ENCODE data around the gene ARFIP1. TPM values are rescaled to one million over a fixed set of nuclear protein-coding genes. Genes with fewer than 3 reads are reported as not detected.
"Not testable (repeated sequence)": the region's sequence is repeated elsewhere in the genome, so short reads cannot be mapped to it uniquely, and the experiment has no call there.

The ARFIP1 gene
- total RNA-seq, 5 donors from 2014 or later (not counting 1 experiment from before 2014, with no cell fraction given) = 8.2 to 16.3 (median 12.1) TPM

- Mint-ChIP-seq H3K27me3 (peaks cover 3% of the 10 kb centered on the region in 2 donors), H3K4me3 (no peak overlapping the region), H3K4me1 (peaks cover 2 to 4% (median 3%) of the 10 kb centered on the region in 3 donors), H3K27ac (no peak overlapping the region), H3K9me3 (no peaks in the 10 kb centered on the region), H3K36me3 (no peaks in the 10 kb centered on the region)
- no peak overlapping the region for H3K4me3 ChIP-seq (ENCODE audit: control insufficient read depth in 1 of 2, extremely low read depth in 1 of 2, low read length in 1 of 2)
- no peaks in the 10 kb centered on the region for H3K4me1 ChIP-seq (ENCODE audit: control insufficient read depth in 1 of 2, extremely low read depth in 1 of 2, insufficient read depth in 2 of 2, low read length in 2 of 2)
- CTCF ChIA-PET = interaction anchor here (0.6 to 2.0 kb wide), 8 partner anchors 12 to 1619 kb away, joined by 3 to 5 read pairs (median 3); no protein-coding TSS in a partner anchor
- no peaks in the 10 kb centered on the region for H3K27me3 ChIP-seq (replicated peaks in 1 of 2; ENCODE audit: control insufficient read depth in 2 of 2, extremely low read depth in 1 of 2, insufficient read depth in 2 of 2, low read length in 1 of 2)
- H3K9me3 ChIP-seq = no peaks in the 10 kb centered on the region
- H3K27ac ChIP-seq (ENCODE audit: low read length) = no peak overlapping the region
- H3K36me3 ChIP-seq (ENCODE audit: control insufficient read depth in 2 of 2, extremely low read depth in 1 of 2, insufficient read depth in 1 of 2, low read length in 1 of 2) = no peaks in the 10 kb centered on the region
- ATAC-seq (replicated peaks in 1 of 4) (no peak), DNase-seq (no peak)
- POLR2A ChIA-PET = no interaction called here
- 80% methylated on average over 1 of the region's 3 CpGs for WGBS (ENCODE audit: insufficient coverage)
These were observed 43.8 kb upstream of the ARFIP1 start for GRCh38 chr4:152735906-152736305.

GRCh38 chr4:152738827-152739226 lies 40.9 kb upstream of the ARFIP1 start:
- peaks cover 3% of the 10 kb centered on the region in 2 donors for H3K27me3 Mint-ChIP-seq

GRCh38 chr4:152747444-152747843 lies 32.3 kb upstream of the ARFIP1 start:
- DNase-seq (no peak), ATAC-seq (replicated peaks in 1 of 4) (no peak)
- POLR2A ChIA-PET = no interaction called here
- H3K9me3 Mint-ChIP-seq = no peaks in the 10 kb centered on the region
- Histone ChIP-seq H3K9me3 (no peaks in the 10 kb centered on the region), H3K4me3 (ENCODE audit: control insufficient read depth in 1 of 2, extremely low read depth in 1 of 2, low read length in 1 of 2) (no peak overlapping the region), H3K36me3 (ENCODE audit: control insufficient read depth in 2 of 2, extremely low read depth in 1 of 2, insufficient read depth in 1 of 2, low read length in 1 of 2) (no peaks in the 10 kb centered on the region), H3K27ac (ENCODE audit: low read length) (no peak overlapping the region), H3K27me3 (replicated peaks in 1 of 2; ENCODE audit: control insufficient read depth in 2 of 2, extremely low read depth in 1 of 2, insufficient read depth in 2 of 2, low read length in 1 of 2) (peaks cover 0 to 11% of the 10 kb centered on the region in 2 experiments), H3K4me1 (ENCODE audit: control insufficient read depth in 1 of 2, extremely low read depth in 1 of 2, insufficient read depth in 2 of 2, low read length in 2 of 2) (no peaks in the 10 kb centered on the region)
- no CpG with 5 or more reads among the region's 2 CpGs for WGBS (ENCODE audit: insufficient coverage)
- peaks cover 0 to 3% of the 10 kb centered on the region in 2 donors for H3K27me3 Mint-ChIP-seq
- CTCF ChIA-PET = no interaction called here
- H3K36me3 Mint-ChIP-seq = no peaks in the 10 kb centered on the region
- no peak overlapping the region for H3K27ac Mint-ChIP-seq
- no peak overlapping the region for H3K4me3 Mint-ChIP-seq
- no peaks in the 10 kb centered on the region for H3K4me1 Mint-ChIP-seq

More at GRCh38 chr4:152738827-152739226, 40.9 kb upstream of the ARFIP1 start:
- Histone ChIP-seq H3K9me3 (no peaks in the 10 kb centered on the region), H3K27me3 (replicated peaks in 1 of 2; ENCODE audit: control insufficient read depth in 2 of 2, extremely low read depth in 1 of 2, insufficient read depth in 2 of 2, low read length in 1 of 2) (no peaks in the 10 kb centered on the region), H3K27ac (ENCODE audit: low read length) (no peak overlapping the region), H3K4me3 (ENCODE audit: control insufficient read depth in 1 of 2, extremely low read depth in 1 of 2, low read length in 1 of 2) (no peak overlapping the region), H3K4me1 (ENCODE audit: control insufficient read depth in 1 of 2, extremely low read depth in 1 of 2, insufficient read depth in 2 of 2, low read length in 2 of 2) (no peaks in the 10 kb centered on the region), H3K36me3 (ENCODE audit: control insufficient read depth in 2 of 2, extremely low read depth in 1 of 2, insufficient read depth in 1 of 2, low read length in 1 of 2) (no peaks in the 10 kb centered on the region)
- ChIA-PET CTCF (interaction anchor here in 1 of 2 donors (0.6 to 1.5 kb wide), 2 partner anchors 238 to 239 kb away, joined by 3 to 6 read pairs; no protein-coding TSS in a partner anchor), POLR2A (no interaction called here)
- Mint-ChIP-seq H3K36me3 (no peaks in the 10 kb centered on the region), H3K4me3 (no peak overlapping the region), H3K27ac (no peak overlapping the region), H3K4me1 (peaks cover 2 to 4% (median 3%) of the 10 kb centered on the region in 3 donors), H3K9me3 (no peaks in the 10 kb centered on the region)
- no peak for ATAC-seq (replicated peaks in 1 of 4)
- no CpG with 5 or more reads among the region's 3 CpGs for WGBS (ENCODE audit: insufficient coverage)
- no peak for DNase-seq

- Mint-ChIP-seq H3K27ac (no peak overlapping the region), H3K4me1 (no peaks in the 10 kb centered on the region), H3K27me3 (peaks cover 0 to 3% of the 10 kb centered on the region in 2 donors), H3K36me3 (no peaks in the 10 kb centered on the region), H3K4me3 (no peak overlapping the region), H3K9me3 (no peaks in the 10 kb centered on the region)
- Histone ChIP-seq H3K4me1 (ENCODE audit: control insufficient read depth in 1 of 2, extremely low read depth in 1 of 2, insufficient read depth in 2 of 2, low read length in 2 of 2) (no peaks in the 10 kb centered on the region), H3K4me3 (ENCODE audit: control insufficient read depth in 1 of 2, extremely low read depth in 1 of 2, low read length in 1 of 2) (no peak overlapping the region), H3K36me3 (ENCODE audit: control insufficient read depth in 2 of 2, extremely low read depth in 1 of 2, insufficient read depth in 1 of 2, low read length in 1 of 2) (no peaks in the 10 kb centered on the region), H3K27ac (ENCODE audit: low read length) (no peak overlapping the region), H3K27me3 (replicated peaks in 1 of 2; ENCODE audit: control insufficient read depth in 2 of 2, extremely low read depth in 1 of 2, insufficient read depth in 2 of 2, low read length in 1 of 2) (peaks cover 0 to 11% of the 10 kb centered on the region in 2 experiments), H3K9me3 (no peaks in the 10 kb centered on the region)
- no peak for ATAC-seq (replicated peaks in 1 of 4)
- POLR2A ChIA-PET = no interaction called here
- CTCF ChIA-PET = no interaction called here
- no peak for DNase-seq
- 89% methylated on average over 9 of the region's 9 CpGs for WGBS (ENCODE audit: insufficient coverage)
These were observed 31.1 kb upstream of the ARFIP1 start for GRCh38 chr4:152748619-152749018.

GRCh38 chr4:152763796-152764195 lies 16.0 kb upstream of the ARFIP1 start:
- Histone ChIP-seq H3K9me3 (no peaks in the 10 kb centered on the region), H3K4me3 (ENCODE audit: control insufficient read depth in 1 of 2, extremely low read depth in 1 of 2, low read length in 1 of 2) (no peak overlapping the region), H3K27ac (ENCODE audit: low read length) (no peak overlapping the region), H3K27me3 (replicated peaks in 1 of 2; ENCODE audit: control insufficient read depth in 2 of 2, extremely low read depth in 1 of 2, insufficient read depth in 2 of 2, low read length in 1 of 2) (peaks cover 0 to 6% of the 10 kb centered on the region in 2 experiments), H3K36me3 (ENCODE audit: control insufficient read depth in 2 of 2, extremely low read depth in 1 of 2, insufficient read depth in 1 of 2, low read length in 1 of 2) (no peaks in the 10 kb centered on the region), H3K4me1 (ENCODE audit: control insufficient read depth in 1 of 2, extremely low read depth in 1 of 2, insufficient read depth in 2 of 2, low read length in 2 of 2) (no peaks in the 10 kb centered on the region)
- H3K36me3 Mint-ChIP-seq = no peaks in the 10 kb centered on the region
- H3K9me3 Mint-ChIP-seq = no peaks in the 10 kb centered on the region
- H3K27ac Mint-ChIP-seq = no peak overlapping the region
- ChIA-PET CTCF (no interaction called here), POLR2A (no interaction called here)
- no CpG with 5 or more reads among the region's 1 CpG for WGBS (ENCODE audit: insufficient coverage)
- H3K27me3 Mint-ChIP-seq = peaks cover 7 to 10% of the 10 kb centered on the region in 2 donors
- no peaks in the 10 kb centered on the region for H3K4me1 Mint-ChIP-seq
- ATAC-seq (replicated peaks in 1 of 4) (no peak), DNase-seq (no peak)
- H3K4me3 Mint-ChIP-seq = no peak overlapping the region

GRCh38 chr4:152765069-152765737 lies 14.6 kb upstream of the ARFIP1 start:
- H3K27me3 Mint-ChIP-seq; POLR2A ChIA-PET; H3K4me3 ChIP-seq (ENCODE audit: control insufficient read depth in 1 of 2, extremely low read depth in 1 of 2, low read length in 1 of 2); H3K4me1 ChIP-seq (ENCODE audit: control insufficient read depth in 1 of 2, extremely low read depth in 1 of 2, insufficient read depth in 2 of 2, low read length in 2 of 2); H3K27ac Mint-ChIP-seq; DNase-seq; ATAC-seq (replicated peaks in 1 of 4); H3K27me3 ChIP-seq (replicated peaks in 1 of 2; ENCODE audit: control insufficient read depth in 2 of 2, extremely low read depth in 1 of 2, insufficient read depth in 2 of 2, low read length in 1 of 2); H3K9me3 ChIP-seq; H3K36me3 ChIP-seq (ENCODE audit: control insufficient read depth in 2 of 2, extremely low read depth in 1 of 2, insufficient read depth in 1 of 2, low read length in 1 of 2); H3K4me3 Mint-ChIP-seq; H3K4me1 Mint-ChIP-seq; CTCF ChIA-PET; H3K36me3 Mint-ChIP-seq; H3K27ac ChIP-seq (ENCODE audit: low read length); H3K9me3 Mint-ChIP-seq: not testable (repeated sequence)
- 92% methylated on average over 22 of the region's 54 CpGs for WGBS (ENCODE audit: insufficient coverage)
